PFSK-1 (cell line): ENCODE measurements around the gene DCXR.

Experiments
- FOXP2 ChIP-seq: optimal IDR thresholded peaks from 2 replicates; pipeline ENCODE3; 2011; ENCODE audit warnings: borderline replicate concordance, control low read depth, inconsistent platforms; ENCODE audit not compliant: insufficient read depth; ENCODE audit errors: extremely low read length, extremely low read depth
- POLR2AphosphoS5 ChIP-seq: IDR thresholded peaks from 2 replicates; pipeline ENCODE4 v1.6.1; 2012; ENCODE audit warnings: low read depth, mild to moderate bottlenecking, control low read depth, low read length, moderate library complexity
- SIN3A ChIP-seq: IDR thresholded peaks from 2 replicates; pipeline ENCODE4 v1.6.1; 2012; ENCODE audit warnings: mild to moderate bottlenecking, low read length, moderate library complexity, borderline replicate concordance; ENCODE audit not compliant: insufficient read depth
- TAF1 ChIP-seq: IDR thresholded peaks from 2 replicates; pipeline ENCODE4 v1.6.1; 2012; ENCODE audit warnings: low read length, control low read depth, borderline replicate concordance; ENCODE audit not compliant: insufficient read depth
- TF ChIP-seq, protein P1 (sequence below), 2 experiments: IDR thresholded peaks; 2 replicates each; pipeline versions ENCODE4 v1.6.1 to v1.8.0; 2011 to 2012; ENCODE audit warnings: low read depth in 2 of 2, low read length in 2 of 2, control low read depth in 1 of 2, inconsistent platforms in 1 of 2, mild to moderate bottlenecking in 1 of 2, moderate library complexity in 1 of 2; ENCODE audit not compliant: insufficient read depth in 1 of 2

The DCXR gene

DNA sequence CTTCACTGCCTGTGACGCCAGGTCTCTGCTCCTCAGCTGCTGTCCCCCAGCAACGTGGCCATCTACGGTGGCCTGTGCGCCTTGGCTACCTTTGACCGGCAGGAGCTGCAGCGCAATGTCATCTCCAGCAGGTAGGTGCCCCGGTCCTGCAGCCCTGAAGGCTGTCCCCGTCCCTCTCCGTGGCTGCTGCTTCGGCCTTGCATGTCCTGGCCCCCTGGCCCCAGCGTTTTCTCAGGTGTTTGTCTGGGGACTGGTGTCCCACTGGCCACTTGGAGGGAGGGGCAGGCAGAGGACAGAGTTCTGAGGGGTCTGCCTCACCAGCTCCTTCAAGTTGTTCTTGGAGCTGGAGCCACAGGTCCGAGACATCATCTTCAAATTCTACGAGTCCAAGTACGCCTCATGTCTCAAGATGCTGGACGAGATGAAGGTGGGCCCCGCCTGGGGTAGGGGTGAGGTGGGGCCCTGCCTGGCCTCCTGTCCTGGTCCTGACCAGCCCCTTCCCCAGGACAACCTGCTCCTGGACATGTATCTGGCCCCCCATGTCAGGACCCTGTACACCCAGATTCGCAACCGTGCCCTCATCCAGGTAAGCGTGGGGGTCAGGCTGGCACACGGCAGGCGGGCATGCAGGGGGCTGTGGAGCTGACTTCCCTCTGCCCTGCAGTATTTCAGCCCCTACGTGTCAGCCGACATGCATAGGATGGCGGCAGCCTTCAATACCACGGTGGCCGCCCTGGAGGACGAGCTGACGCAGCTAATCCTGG lies 18.6 kb upstream of the DCXR start:
- TF ChIP-seq, protein P1, sequence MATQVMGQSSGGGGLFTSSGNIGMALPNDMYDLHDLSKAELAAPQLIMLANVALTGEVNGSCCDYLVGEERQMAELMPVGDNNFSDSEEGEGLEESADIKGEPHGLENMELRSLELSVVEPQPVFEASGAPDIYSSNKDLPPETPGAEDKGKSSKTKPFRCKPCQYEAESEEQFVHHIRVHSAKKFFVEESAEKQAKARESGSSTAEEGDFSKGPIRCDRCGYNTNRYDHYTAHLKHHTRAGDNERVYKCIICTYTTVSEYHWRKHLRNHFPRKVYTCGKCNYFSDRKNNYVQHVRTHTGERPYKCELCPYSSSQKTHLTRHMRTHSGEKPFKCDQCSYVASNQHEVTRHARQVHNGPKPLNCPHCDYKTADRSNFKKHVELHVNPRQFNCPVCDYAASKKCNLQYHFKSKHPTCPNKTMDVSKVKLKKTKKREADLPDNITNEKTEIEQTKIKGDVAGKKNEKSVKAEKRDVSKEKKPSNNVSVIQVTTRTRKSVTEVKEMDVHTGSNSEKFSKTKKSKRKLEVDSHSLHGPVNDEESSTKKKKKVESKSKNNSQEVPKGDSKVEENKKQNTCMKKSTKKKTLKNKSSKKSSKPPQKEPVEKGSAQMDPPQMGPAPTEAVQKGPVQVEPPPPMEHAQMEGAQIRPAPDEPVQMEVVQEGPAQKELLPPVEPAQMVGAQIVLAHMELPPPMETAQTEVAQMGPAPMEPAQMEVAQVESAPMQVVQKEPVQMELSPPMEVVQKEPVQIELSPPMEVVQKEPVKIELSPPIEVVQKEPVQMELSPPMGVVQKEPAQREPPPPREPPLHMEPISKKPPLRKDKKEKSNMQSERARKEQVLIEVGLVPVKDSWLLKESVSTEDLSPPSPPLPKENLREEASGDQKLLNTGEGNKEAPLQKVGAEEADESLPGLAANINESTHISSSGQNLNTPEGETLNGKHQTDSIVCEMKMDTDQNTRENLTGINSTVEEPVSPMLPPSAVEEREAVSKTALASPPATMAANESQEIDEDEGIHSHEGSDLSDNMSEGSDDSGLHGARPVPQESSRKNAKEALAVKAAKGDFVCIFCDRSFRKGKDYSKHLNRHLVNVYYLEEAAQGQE (IDR thresholded peaks at IDR 0.05; ENCODE audit: insufficient read depth in 1 of 2, low read depth in 2 of 2, low read length in 2 of 2) = no peak
- TF ChIP-seq FOXP2 (no peak), SIN3A (no peak), TAF1 (no peak), POLR2AphosphoS5 (no peak)

DNA sequence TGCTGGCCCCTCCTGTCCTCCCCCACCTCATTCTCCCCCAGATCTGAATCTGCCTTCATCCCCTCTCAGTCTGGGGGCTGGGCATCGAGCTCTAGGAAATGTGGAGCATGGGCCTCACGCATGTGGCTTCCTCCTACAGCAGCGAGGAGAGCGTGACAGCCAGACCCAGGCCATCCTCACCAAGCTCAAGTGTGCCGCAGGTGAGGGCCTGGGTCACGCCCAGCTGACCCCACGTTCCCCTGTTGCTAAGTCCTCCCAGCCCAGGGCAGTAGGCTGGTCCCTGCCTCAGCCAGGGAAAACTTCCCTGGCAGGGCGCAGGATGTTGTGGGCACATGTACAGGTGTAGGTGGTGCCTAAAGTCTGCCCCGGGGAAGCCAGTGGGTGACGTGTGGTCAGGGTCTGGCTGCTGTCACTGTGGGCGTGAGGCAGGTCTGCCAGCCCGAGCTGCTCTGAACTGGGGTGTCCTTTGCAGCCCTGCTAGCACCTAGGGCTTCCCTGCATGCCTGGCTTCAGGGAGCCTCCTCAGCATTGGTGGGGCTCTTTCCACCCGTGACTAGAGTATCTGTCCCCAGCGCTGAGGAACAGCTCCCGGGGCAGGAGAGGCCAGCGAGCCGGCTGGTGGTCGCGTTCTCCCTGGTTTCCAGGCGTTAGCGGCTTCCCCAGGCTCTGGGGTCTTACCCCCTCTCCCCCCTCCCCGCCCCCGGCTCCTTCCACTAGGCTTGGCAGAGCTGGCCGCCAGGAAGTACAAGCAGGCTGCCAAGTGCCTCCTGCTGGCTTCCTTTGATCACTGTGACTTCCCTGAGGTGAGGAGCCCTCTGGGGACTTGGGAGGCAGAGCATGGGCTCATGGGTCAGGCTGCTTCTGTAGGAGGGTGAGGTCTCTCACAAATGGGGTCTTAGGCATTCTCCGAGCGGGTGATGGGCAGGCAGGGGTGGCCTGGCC lies 17.8 kb upstream of the DCXR start:
- TF ChIP-seq, protein P1 (IDR thresholded peaks at IDR 0.05; ENCODE audit: insufficient read depth in 1 of 2, low read depth in 2 of 2, low read length in 2 of 2) = no peak
- TF ChIP-seq FOXP2 (no peak), POLR2AphosphoS5 (no peak), TAF1 (no peak), SIN3A (no peak)

DNA sequence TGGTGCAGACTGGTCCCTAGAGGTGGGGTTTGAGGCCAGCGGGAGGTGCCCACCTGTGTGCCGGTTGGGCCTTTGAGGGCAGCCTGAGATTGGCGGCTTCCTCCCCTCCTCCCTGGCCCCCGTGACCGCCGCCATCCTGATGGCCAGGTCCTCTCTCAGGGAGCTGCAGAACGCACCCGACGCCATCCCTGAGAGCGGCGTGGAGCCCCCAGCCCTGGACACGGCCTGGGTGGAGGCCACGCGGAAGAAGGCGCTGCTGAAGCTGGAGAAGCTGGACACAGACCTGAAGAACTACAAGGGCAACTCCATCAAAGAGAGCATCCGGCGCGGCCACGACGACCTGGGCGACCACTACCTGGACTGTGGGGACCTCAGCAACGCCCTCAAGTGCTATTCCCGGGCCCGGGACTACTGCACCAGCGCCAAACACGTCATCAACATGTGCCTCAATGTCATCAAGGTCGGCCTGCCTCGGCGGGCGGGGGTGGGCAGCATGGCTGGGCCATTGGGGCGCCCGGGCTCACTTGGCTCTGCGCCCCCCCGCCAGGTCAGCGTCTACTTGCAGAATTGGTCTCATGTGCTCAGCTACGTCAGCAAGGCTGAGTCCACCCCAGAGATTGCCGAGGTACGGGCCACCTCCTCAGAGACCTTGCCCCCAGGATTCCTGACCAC lies 17.0 kb upstream of the DCXR start:
- TF ChIP-seq SIN3A (no peak), FOXP2 (no peak), POLR2AphosphoS5 (no peak), TAF1 (no peak)
- TF ChIP-seq, protein P1 (IDR thresholded peaks at IDR 0.05; ENCODE audit: insufficient read depth in 1 of 2, low read depth in 2 of 2, low read length in 2 of 2) = no peak

DNA sequence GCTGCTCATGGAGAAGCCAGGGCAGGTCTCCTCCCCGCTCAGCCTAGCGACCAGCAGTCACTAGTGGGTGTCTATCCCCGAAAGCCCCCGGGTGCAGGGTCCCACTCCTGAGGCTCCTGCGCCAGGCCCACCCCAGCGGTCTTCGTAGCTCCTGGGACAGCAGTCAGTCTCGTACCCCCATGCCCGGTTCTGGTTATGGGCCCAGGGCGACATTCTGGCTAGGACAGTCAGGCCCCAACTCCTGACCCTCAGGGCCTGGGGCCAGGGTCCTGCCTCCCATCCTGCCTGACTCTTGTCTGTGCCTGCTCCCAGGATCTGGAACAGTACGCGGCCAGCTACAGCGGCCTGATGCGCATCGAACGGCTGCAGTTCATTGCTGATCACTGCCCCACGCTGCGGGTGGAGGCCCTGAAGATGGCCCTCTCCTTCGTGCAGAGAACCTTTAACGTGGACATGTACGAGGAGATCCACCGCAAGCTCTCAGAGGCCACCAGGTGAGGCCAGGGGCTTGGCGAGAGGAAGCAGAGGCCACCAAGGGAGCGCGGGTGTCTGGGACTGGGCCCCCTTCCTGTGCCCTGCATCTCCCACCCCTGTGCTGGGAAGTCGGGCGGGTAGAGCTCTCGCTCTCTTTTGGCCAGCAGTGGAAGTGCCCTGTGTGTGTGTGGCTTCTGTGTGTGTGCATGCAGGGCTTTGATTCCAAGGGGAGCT lies 16.2 kb upstream of the DCXR start:
- TF ChIP-seq SIN3A = no peak
- TF ChIP-seq, protein P1 (IDR thresholded peaks at IDR 0.05; ENCODE audit: insufficient read depth in 1 of 2, low read depth in 2 of 2, low read length in 2 of 2) = no peak
- TF ChIP-seq FOXP2 = no peak
- TF ChIP-seq POLR2AphosphoS5 = no peak
- no peak for TF ChIP-seq TAF1
